ENCODE measurements around the gene PRKAB2. TPM values are rescaled to one million over a fixed set of nuclear protein-coding genes. Genes with fewer than 3 reads are reported as not detected.

The PRKAB2 gene
- total RNA-seq, 4 donors from 2014 or later: 11.4 to 20.4 (median 15.8) TPM

DNA sequence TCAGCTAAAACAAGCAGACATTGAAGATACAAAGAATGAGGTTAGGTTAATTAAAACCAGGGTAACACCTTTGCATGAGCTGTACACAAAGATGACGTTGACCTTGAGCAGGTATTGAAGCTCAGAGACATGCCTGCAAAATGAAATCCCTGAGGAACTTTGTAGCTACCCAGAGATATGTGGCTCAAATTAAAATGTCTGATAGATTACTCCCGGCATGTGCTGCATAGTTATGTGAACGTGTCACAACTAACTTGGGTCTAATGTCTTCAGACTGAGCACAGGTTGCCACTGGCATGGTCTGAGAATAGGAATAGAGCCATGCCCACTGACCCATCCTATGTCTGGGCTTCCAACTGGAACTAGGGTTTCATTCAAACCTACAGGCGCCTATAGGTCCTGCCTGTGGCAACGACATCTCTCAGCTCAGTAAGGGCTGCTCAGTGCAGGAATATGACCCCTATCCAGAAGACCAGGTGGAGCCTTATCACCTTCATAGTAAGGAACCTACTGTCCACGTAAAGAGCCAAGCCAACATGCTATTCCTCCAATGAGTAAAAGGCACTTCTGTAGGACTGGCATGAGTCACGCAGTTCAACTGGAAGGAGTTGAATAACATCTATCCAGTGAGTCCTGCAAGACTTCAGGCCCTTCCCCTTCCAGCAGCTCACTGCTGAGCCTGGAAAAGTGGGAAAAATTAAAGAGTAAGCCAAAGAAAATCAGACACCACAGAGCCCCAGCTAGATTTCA lies 60.7 kb downstream of the PRKAB2 start:
- TF ChIP-seq, protein P1, sequence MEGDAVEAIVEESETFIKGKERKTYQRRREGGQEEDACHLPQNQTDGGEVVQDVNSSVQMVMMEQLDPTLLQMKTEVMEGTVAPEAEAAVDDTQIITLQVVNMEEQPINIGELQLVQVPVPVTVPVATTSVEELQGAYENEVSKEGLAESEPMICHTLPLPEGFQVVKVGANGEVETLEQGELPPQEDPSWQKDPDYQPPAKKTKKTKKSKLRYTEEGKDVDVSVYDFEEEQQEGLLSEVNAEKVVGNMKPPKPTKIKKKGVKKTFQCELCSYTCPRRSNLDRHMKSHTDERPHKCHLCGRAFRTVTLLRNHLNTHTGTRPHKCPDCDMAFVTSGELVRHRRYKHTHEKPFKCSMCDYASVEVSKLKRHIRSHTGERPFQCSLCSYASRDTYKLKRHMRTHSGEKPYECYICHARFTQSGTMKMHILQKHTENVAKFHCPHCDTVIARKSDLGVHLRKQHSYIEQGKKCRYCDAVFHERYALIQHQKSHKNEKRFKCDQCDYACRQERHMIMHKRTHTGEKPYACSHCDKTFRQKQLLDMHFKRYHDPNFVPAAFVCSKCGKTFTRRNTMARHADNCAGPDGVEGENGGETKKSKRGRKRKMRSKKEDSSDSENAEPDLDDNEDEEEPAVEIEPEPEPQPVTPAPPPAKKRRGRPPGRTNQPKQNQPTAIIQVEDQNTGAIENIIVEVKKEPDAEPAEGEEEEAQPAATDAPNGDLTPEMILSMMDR (IDR thresholded peaks at IDR 0.05; ENCODE audit: low read depth): no peak

DNA sequence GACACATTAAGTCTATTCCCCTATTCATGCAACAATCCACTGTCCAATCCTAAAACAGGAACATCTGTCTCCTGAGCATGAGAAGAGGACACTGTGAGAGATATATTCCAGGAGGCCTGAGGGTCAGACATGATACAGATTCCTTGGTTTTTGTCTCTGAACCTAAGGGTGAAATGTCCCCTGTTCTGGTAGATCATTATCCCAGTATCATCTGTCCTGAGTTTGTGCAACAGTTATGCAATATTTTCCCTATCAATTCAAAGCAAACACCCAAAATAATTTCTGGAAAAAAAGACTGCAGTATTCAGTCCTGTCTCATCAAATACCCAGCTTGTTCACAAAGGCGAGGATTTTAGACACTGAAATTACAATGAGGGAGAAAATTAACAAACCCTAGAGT lies 61.4 kb downstream of the PRKAB2 start:
- TF ChIP-seq, protein P1 (IDR thresholded peaks at IDR 0.05; ENCODE audit: low read depth): no peak

DNA sequence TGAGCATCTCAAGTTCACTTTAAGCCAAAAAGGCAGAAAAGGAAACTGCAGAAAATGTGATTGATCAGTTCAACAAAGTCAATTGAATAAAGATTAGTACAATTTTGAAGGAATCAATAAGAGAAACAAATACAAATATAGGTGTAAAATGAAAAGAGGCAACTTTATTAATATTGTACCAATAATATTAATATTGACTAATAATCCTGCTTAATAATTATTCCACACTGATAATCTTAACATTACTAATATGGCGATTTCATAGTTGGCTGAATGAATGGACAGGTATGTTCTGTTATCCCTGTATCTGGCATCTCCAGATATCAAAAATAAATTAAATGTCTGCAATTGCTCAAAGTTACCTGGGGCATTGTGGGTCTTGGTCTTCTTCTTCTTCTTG lies 61.8 kb downstream of the PRKAB2 start:
- TF ChIP-seq, protein P1 (IDR thresholded peaks at IDR 0.05; ENCODE audit: low read depth): no peak

DNA sequence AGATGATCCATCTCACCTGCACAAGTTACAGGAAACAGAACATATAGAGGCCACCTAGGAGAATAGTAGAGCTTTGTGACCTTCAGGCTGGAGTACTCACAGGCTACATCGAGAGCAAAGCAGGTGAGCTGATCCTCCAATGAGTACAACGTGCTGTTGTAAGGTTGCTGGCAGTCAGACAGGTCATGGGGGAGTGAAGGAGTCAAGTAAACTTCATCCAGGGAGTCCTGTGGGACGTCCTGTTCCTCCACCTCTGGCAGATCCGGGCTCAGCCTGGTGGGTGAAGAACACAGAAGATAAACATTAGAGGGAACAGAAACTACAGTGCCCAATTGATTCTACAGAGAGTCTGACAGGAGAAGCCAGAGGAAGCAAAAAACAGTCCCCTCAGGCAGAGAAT lies 62.5 kb downstream of the PRKAB2 start:
- TF ChIP-seq, protein P1 (IDR thresholded peaks at IDR 0.05; ENCODE audit: low read depth): no peak

DNA sequence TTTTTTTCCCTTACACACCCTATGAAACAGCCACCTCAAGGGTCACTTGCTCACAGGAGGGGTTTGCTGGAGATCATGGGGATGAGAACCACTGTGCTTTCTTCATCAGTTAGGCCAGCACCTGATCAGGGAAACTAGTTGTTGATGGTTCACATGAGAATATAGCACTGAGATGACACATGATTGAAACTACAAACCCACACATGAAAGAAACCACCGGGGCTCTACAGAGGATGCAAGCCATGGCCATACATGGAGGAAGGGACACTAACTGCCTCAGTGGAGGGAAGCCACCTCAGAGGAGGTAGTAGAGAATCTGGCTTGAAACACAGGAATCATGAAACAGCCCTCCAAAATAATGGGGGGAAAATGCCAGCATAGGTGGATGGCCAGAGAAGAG lies 63.2 kb downstream of the PRKAB2 start:
- TF ChIP-seq, protein P1 (IDR thresholded peaks at IDR 0.05; ENCODE audit: low read depth): no peak

DNA sequence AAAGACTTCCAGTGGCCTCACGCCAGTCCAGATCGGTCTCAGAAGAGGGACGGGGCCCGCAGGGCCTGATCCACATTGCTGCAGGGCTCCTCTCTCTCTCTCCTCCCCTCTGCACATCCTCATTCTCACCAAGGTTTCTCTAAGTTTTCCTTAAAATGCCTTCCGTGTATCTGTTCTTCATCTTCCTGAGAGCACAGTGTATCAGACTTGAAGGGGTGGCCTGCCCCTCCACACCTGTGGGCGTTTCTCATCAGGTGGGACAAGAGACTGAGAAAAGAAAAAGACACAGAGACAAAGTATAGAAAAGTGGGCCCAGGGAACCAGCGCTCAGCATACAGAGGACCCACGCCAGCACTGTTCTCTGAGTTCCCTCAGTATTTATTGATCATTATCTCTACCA lies 66.4 kb downstream of the PRKAB2 start:
- TF ChIP-seq, protein P1 (IDR thresholded peaks at IDR 0.05; ENCODE audit: low read depth): no peak

Other genes with a start within 250 kb of the PRKAB2 start
- gene NBPF12, start 234.1 kb downstream of the PRKAB2 start, total RNA-seq: 10 to 100 TPM; 12.1 to 21.3 (median 18.2) TPM
- 10 to 100 TPM in 1 of 4 donors, 1 to 10 TPM in 3; 4.1 to 10.7 (median 6.4) TPM for gene FMO5, start 52.9 kb upstream of the PRKAB2 start, total RNA-seq
- gene CHD1L, start 70.2 kb upstream of the PRKAB2 start, total RNA-seq: 10 to 100 TPM; 18.5 to 26.4 (median 23.6) TPM